Measurements from ENCODE around the gene KLK10. TPM values are rescaled to one million over a fixed set of nuclear protein-coding genes. Genes with fewer than 3 reads are reported as not detected.

KLK10 gene
- total RNA-seq, 1 experiment from 2014 or later = 28.0 TPM

DNA sequence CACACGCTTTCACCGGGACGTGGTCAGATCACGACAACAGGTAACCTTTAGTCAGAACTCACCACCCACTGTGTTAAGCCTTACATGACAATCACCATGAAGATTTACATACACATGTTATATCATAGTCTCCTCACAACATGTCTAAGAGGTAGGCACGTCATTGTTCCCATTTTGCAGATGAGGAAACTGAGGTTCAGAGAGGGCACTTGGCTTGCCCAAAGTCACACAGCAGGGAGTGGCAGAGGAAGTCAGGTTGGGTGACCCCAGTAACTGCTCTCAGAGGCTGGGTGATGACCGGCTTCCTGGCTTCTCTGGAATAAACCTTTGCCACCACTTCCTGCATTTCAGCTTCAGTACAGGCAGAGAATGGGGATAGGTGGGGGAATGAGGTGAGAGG, 5.3 kb downstream of the KLK10 start:
- no peak for DNase-seq
- BruUV-seq (replicated peaks) = no TSS peak
- Histone ChIP-seq H3F3A (ENCODE audit: insufficient read depth, low read depth) (peaks cover 33% of the 10 kb centered on the region), H3K4me3 (no peak overlapping the region), H3K79me2 (ENCODE audit: low read depth) (no peaks in the 10 kb centered on the region), H3K27ac (no peak overlapping the region), H3K9me3 (ENCODE audit: insufficient read depth, low read depth) (no peaks in the 10 kb centered on the region), H3K9me2 (ENCODE audit: insufficient read depth) (no peaks in the 10 kb centered on the region), H3K4me1 (replicated peaks; ENCODE audit: insufficient read depth) (peaks cover 21% of the 10 kb centered on the region), H3K36me3 (ENCODE audit: low read depth) (no peaks in the 10 kb centered on the region), H2AFZ (no peak overlapping the region), H3K4me2 (no peak overlapping the region), H4K20me1 (ENCODE audit: insufficient read depth) (no peaks in the 10 kb centered on the region), H3K27me3 (ENCODE audit: insufficient read depth, low read depth) (no peaks in the 10 kb centered on the region)
- intact Hi-C loops (cut with micrococcal nuclease; ENCODE audit: unreplicated experiment) = loop anchor here (10.0 kb wide), 2 partner anchors 209 to 309 kb away; no protein-coding TSS in a partner anchor
- POLR2A ChIA-PET (ENCODE audit: unreplicated experiment) = no interaction called here
- TF ChIP-seq CTCF (conservative IDR thresholded peaks at IDR 0.05) = no peak
- TF ChIP-seq EZH2 (IDR thresholded peaks at IDR 0.05; ENCODE audit: low read depth) = no peak
- CTCF ChIA-PET = interaction anchor here (0.6 kb wide), 1 partner anchor 57 kb away, joined by 10 read pairs; no protein-coding TSS in a partner anchor

GRCh38 chr19:51012661-51013190, 6.8 kb downstream of the KLK10 start:
- H3K27ac ChIP-seq = no peak overlapping the region
- H3K4me2 ChIP-seq = no peak overlapping the region
- no peaks in the 10 kb centered on the region for H4K20me1 ChIP-seq (ENCODE audit: insufficient read depth)
- no peak overlapping the region for H2AFZ ChIP-seq
- H3K9me2 ChIP-seq (ENCODE audit: insufficient read depth) = no peaks in the 10 kb centered on the region
- ChIA-PET CTCF (interaction anchor here (0.7 kb wide), 1 partner anchor 130 kb away, joined by 3 read pairs; no protein-coding TSS in a partner anchor), POLR2A (ENCODE audit: unreplicated experiment) (no interaction called here)
- no peak for DNase-seq
- H3K27me3 ChIP-seq (ENCODE audit: insufficient read depth, low read depth) = no peaks in the 10 kb centered on the region
- peaks cover 26% of the 10 kb centered on the region; the same call in 1 of the 2 replicates for H3F3A ChIP-seq (ENCODE audit: insufficient read depth, low read depth)
- no TSS peak for BruUV-seq (replicated peaks)
- TF ChIP-seq CTCF (conservative IDR thresholded peaks at IDR 0.05) (no peak), EZH2 (IDR thresholded peaks at IDR 0.05; ENCODE audit: low read depth) (no peak)
- intact Hi-C loops (cut with micrococcal nuclease; ENCODE audit: unreplicated experiment) = loop anchor here (10.0 kb wide), 2 partner anchors 208 to 308 kb away; no protein-coding TSS in a partner anchor
- H3K79me2 ChIP-seq (ENCODE audit: low read depth) = no peaks in the 10 kb centered on the region
- H3K4me1 ChIP-seq (replicated peaks; ENCODE audit: insufficient read depth) = peaks cover 19% of the 10 kb centered on the region
- no peaks in the 10 kb centered on the region for H3K9me3 ChIP-seq (ENCODE audit: insufficient read depth, low read depth)
- H3K36me3 ChIP-seq (ENCODE audit: low read depth) = no peaks in the 10 kb centered on the region
- H3K4me3 ChIP-seq = no peak overlapping the region

- TF ChIP-seq CTCF (conservative IDR thresholded peaks at IDR 0.05) (no peak), EZH2 (IDR thresholded peaks at IDR 0.05; ENCODE audit: low read depth) (no peak)
- Histone ChIP-seq H4K20me1 (ENCODE audit: insufficient read depth) (no peaks in the 10 kb centered on the region), H3K4me2 (no peak overlapping the region), H3K79me2 (ENCODE audit: low read depth) (no peaks in the 10 kb centered on the region), H3F3A (ENCODE audit: insufficient read depth, low read depth) (peaks cover 19% of the 10 kb centered on the region; the same call in 1 of the 2 replicates), H3K4me1 (replicated peaks; ENCODE audit: insufficient read depth) (peaks cover 19% of the 10 kb centered on the region), H2AFZ (no peak overlapping the region), H3K27me3 (ENCODE audit: insufficient read depth, low read depth) (no peaks in the 10 kb centered on the region), H3K9me2 (ENCODE audit: insufficient read depth) (no peaks in the 10 kb centered on the region), H3K27ac (no peak overlapping the region), H3K4me3 (no peak overlapping the region), H3K9me3 (ENCODE audit: insufficient read depth, low read depth) (no peaks in the 10 kb centered on the region), H3K36me3 (ENCODE audit: low read depth) (no peaks in the 10 kb centered on the region)
- ChIA-PET POLR2A (ENCODE audit: unreplicated experiment) (interaction anchor here (0.5 to 0.9 kb wide), 2 partner anchors 11 to 26 kb away, joined by 4 read pairs; partner anchors contain the start of gene KLK7), CTCF (interaction anchor here (0.6 kb wide), 1 partner anchor 9 kb away, joined by 3 read pairs; the partner anchor contains the start of gene KLK8)
- peak; percentile 50 to 60 for DNase-seq
- no TSS peak for BruUV-seq (replicated peaks)
- intact Hi-C loops (cut with micrococcal nuclease; ENCODE audit: unreplicated experiment) = loop anchor here (10.0 kb wide), 2 partner anchors 205 to 305 kb away; no protein-coding TSS in a partner anchor
These were observed 9.3 kb downstream of the KLK10 start for GRCh38 chr19:51010066-51010795.

Data from PC-9 (cell line).